ENCODE measurements around the gene IDH3G. TPM values are rescaled to one million over a fixed set of nuclear protein-coding genes. Genes with fewer than 3 reads are reported as not detected.

The IDH3G gene
- total and polyA plus RNA-seq, 4 donors, result 23.3 to 40.9 (median 31.1) TPM

- DNase-seq (ENCODE audit: low spot score), result no peak
- Histone ChIP-seq H3K9me3 (ENCODE audit: control insufficient read depth in 4 of 4, low read length in 3 of 4) (no peaks in the 10 kb centered on the region), H3K9ac (ENCODE audit: low read depth in 1 of 2, low read length in 2 of 2) (no peak overlapping the region), H3K4me3 (ENCODE audit: low read depth in 1 of 3, low read length in 3 of 3) (no peak overlapping the region), H3K27ac (ENCODE audit: low read depth in 1 of 2, low read length in 2 of 2) (no peak overlapping the region), H3K27me3 (ENCODE audit: control insufficient read depth in 4 of 4, insufficient read depth in 4 of 4, low read length in 3 of 4) (no peaks in the 10 kb centered on the region), H3K4me1 (ENCODE audit: control insufficient read depth in 4 of 4, insufficient read depth in 4 of 4, low read length in 3 of 4) (peaks cover 0 to 7% (median 0%) of the 10 kb centered on the region in 4 donors), H3K36me3 (ENCODE audit: control insufficient read depth in 4 of 4, insufficient read depth in 3 of 4, low read depth in 1 of 4, low read length in 3 of 4) (no peaks in the 10 kb centered on the region)
- no peak for TF ChIP-seq RAD21 (IDR thresholded peaks at IDR 0.05)
- no peak for TF ChIP-seq FOXA2 (IDR thresholded peaks at IDR 0.05)
- no peak for TF ChIP-seq ATF3 (IDR thresholded peaks at IDR 0.05)
- no peak for TF ChIP-seq NR2F2 (IDR thresholded peaks at IDR 0.05)
- TF ChIP-seq ZBTB33 (IDR thresholded peaks at IDR 0.05), result no peak
- no peak for TF ChIP-seq TAF1 (conservative IDR thresholded peaks at IDR 0.05)
- TF ChIP-seq EGR1 (IDR thresholded peaks at IDR 0.05; ENCODE audit: low read depth in 2 of 2), result no peak
- TF ChIP-seq REST (IDR thresholded peaks at IDR 0.05), result no peak
- no peak for TF ChIP-seq HNF4G (IDR thresholded peaks at IDR 0.05)
- TF ChIP-seq CTCF (IDR thresholded peaks at IDR 0.05; ENCODE audit: low read depth, low read length, missing input control), result no peak
- 61% methylated on average over 27 of the region's 27 CpGs for WGBS
These were observed 28.8 kb downstream of the IDH3G start for GRCh38 chrX:153765138-153766079.

GRCh38 chrX:153764786-153765137, 29.4 kb downstream of the IDH3G start:
- H3K27me3 ChIP-seq (ENCODE audit: control insufficient read depth in 4 of 4, insufficient read depth in 4 of 4, low read length in 3 of 4), result no peaks in the 10 kb centered on the region
- no peaks in the 10 kb centered on the region for H3K36me3 ChIP-seq (ENCODE audit: control insufficient read depth in 4 of 4, insufficient read depth in 3 of 4, low read depth in 1 of 4, low read length in 3 of 4)
- no peak for DNase-seq (ENCODE audit: low spot score)
- H3K9me3 ChIP-seq (ENCODE audit: control insufficient read depth in 4 of 4, low read length in 3 of 4), result no peaks in the 10 kb centered on the region
- H3K4me3 ChIP-seq (ENCODE audit: low read depth in 1 of 3, low read length in 3 of 3), result no peak overlapping the region
- no peak overlapping the region for H3K9ac ChIP-seq (ENCODE audit: low read depth in 1 of 2, low read length in 2 of 2)
- 79% methylated on average over 7 of the region's 7 CpGs for WGBS
- peaks cover 0 to 7% (median 0%) of the 10 kb centered on the region in 4 donors for H3K4me1 ChIP-seq (ENCODE audit: control insufficient read depth in 4 of 4, insufficient read depth in 4 of 4, low read length in 3 of 4)
- TF ChIP-seq RAD21 (IDR thresholded peaks at IDR 0.05), result no peak
- no peak for TF ChIP-seq ZBTB33 (IDR thresholded peaks at IDR 0.05)
- TF ChIP-seq FOXA1 (IDR thresholded peaks at IDR 0.05), result no peak
- no peak for TF ChIP-seq CTCF (IDR thresholded peaks at IDR 0.05; ENCODE audit: low read depth, low read length, missing input control)
- TF ChIP-seq HNF4G (IDR thresholded peaks at IDR 0.05), result no peak
- no peak for TF ChIP-seq TAF1 (conservative IDR thresholded peaks at IDR 0.05)
- TF ChIP-seq FOXA2 (IDR thresholded peaks at IDR 0.05), result no peak
- TF ChIP-seq MAX (IDR thresholded peaks at IDR 0.05), result no peak
- no peak for TF ChIP-seq ATF3 (IDR thresholded peaks at IDR 0.05)
- no peak for TF ChIP-seq YY1 (IDR thresholded peaks at IDR 0.05)
- no peak for TF ChIP-seq JUND (IDR thresholded peaks at IDR 0.05)
- TF ChIP-seq RXRA (IDR thresholded peaks at IDR 0.05), result no peak
- TF ChIP-seq EGR1 (IDR thresholded peaks at IDR 0.05; ENCODE audit: low read depth in 2 of 2), result no peak
- H3K27ac ChIP-seq (ENCODE audit: low read depth in 1 of 2, low read length in 2 of 2), result no peak overlapping the region
